SK-N-SH (cell line): ENCODE data around the gene FN3K. TPM values are rescaled to one million over a fixed set of nuclear protein-coding genes. Genes with fewer than 3 reads are reported as not detected.

Experiments used
- CTCF ChIA-PET: fragments of 300-600, 350-600 bp; formaldehyde crosslinking; extraction: SDS; loops from one replicate; lab custom pipeline; 2021; lab: Yijun Ruan, JAX
- POLR2A ChIA-PET: fragments of 350-600 bp; sonication (Branson Sonifier 250); formaldehyde crosslinking; extraction: SDS; loops from one replicate; lab custom pipeline; 2020; ENCODE audit warnings: antibody characterized with exemption, inconsistent platforms; lab: Yijun Ruan, JAX
- DNase-seq: peaks from one replicate; pipeline ENCODE4 v3.0.0; 2012
- H2AFZ ChIP-seq: fragments of 200-600 bp; sonication (generic); 2 replicates; pipeline ENCODE4 v1.8.1; 2016; ENCODE audit warnings: antibody characterized with exemption, mild to moderate bottlenecking, low read depth
- H3F3A ChIP-seq: fragments of 200-600 bp; sonication (generic); replicated peaks from 2 replicates; pipeline ENCODE3; 2016; ENCODE audit warnings: antibody characterized with exemption, mild to moderate bottlenecking; ENCODE audit not compliant: insufficient read depth
- H3K27ac ChIP-seq, 2 experiments: fragments of 200-500 bp in 1 of 2; fragments of 200-600 bp in 1 of 2; sonication (Bioruptor generic) in 1 of 2; sonication (generic), shearing (Covaris generic) in 1 of 2; 2 replicates each; pipeline versions ENCODE4 v1.5.1 to v1.6.1; 2014 to 2016; ENCODE audit warnings: low read depth in 2 of 2, inconsistent platforms in 1 of 2, low read length in 1 of 2, mild to moderate bottlenecking in 1 of 2, mixed read lengths in 1 of 2
- H3K27me3 ChIP-seq: fragments of 200-600 bp; sonication (generic), shearing (Covaris generic); 2 replicates; pipeline ENCODE4 v1.6.1; 2016; ENCODE audit warnings: mixed run types; ENCODE audit not compliant: insufficient read depth
- H3K36me3 ChIP-seq, 2 experiments: fragments of 200-500 bp in 1 of 2; fragments of 200-600 bp in 1 of 2; sonication (Bioruptor generic) in 1 of 2; sonication (generic) in 1 of 2; replicated peaks in 1 of 2; 2 replicates each; pipeline versions ENCODE3 to v1.5.1; 2014 to 2016; ENCODE audit warnings: low read length in 1 of 2, mild to moderate bottlenecking in 1 of 2; ENCODE audit not compliant: insufficient read depth in 2 of 2, control insufficient read depth in 1 of 2
- H3K4me1 ChIP-seq, 2 experiments: fragments of 200-500 bp in 1 of 2; fragments of 200-600 bp in 1 of 2; sonication (Bioruptor generic) in 1 of 2; sonication (generic), shearing (Covaris generic) in 1 of 2; 2 replicates each; pipeline versions ENCODE4 v1.5.1 to v1.6.1; 2014 to 2016; ENCODE audit warnings: low read depth in 1 of 2, low read length in 1 of 2, mixed run types in 1 of 2; ENCODE audit not compliant: insufficient read depth in 2 of 2, control insufficient read depth in 1 of 2
- H3K4me2 ChIP-seq: fragments of 200-600 bp; sonication (generic), shearing (Covaris generic); 2 replicates; pipeline ENCODE4 v1.6.1; 2017; ENCODE audit warnings: mixed run types
- H3K4me3 ChIP-seq, 2 experiments: fragments of 200-500 bp in 1 of 2; fragments of 200-600 bp in 1 of 2; sonication (Bioruptor generic) in 1 of 2; sonication (generic), shearing (Covaris generic) in 1 of 2; 2 replicates each; pipeline versions ENCODE4 v1.5.1 to v1.8.1; 2014 to 2016; ENCODE audit warnings: low read depth in 2 of 2, inconsistent platforms in 1 of 2, low read length in 1 of 2, mild to moderate bottlenecking in 1 of 2, mixed read lengths in 1 of 2, moderate library complexity in 1 of 2
- H3K79me2 ChIP-seq: fragments of 200-600 bp; sonication (generic); 2 replicates; pipeline ENCODE4 v1.8.1; 2017; ENCODE audit warnings: mild to moderate bottlenecking; ENCODE audit not compliant: insufficient read depth
- H3K9ac ChIP-seq: fragments of 200-600 bp; sonication (generic); 2 replicates; pipeline ENCODE4 v1.6.1; 2017; ENCODE audit warnings: mixed run types
- H3K9me2 ChIP-seq: fragments of 200-600 bp; sonication (generic); 2 replicates; pipeline ENCODE4 v1.6.1; 2017; ENCODE audit warnings: mixed run types
- H3K9me3 ChIP-seq: fragments of 200-600 bp; sonication (generic); 2 replicates; pipeline ENCODE4 v1.6.1; 2017; ENCODE audit warnings: mixed run types, mild to moderate bottlenecking, moderate library complexity
- H4K20me1 ChIP-seq: fragments of 200-600 bp; sonication (generic); 2 replicates; pipeline ENCODE4 v1.6.1; 2017; ENCODE audit warnings: mild to moderate bottlenecking, mixed run types; ENCODE audit not compliant: insufficient read depth
- CHD2 ChIP-seq: fragments of 150-350 bp; IDR thresholded peaks from 2 replicates; pipeline ENCODE4 v1.6.1; 2018; ENCODE audit warnings: low read length; ENCODE audit not compliant: partially characterized antibody
- CTCF ChIP-seq: fragments of 200-600 bp; sonication (generic); IDR thresholded peaks from 2 replicates; pipeline ENCODE4 v1.6.1; 2017; ENCODE audit warnings: antibody characterized with exemption, mild to moderate bottlenecking, moderate library complexity
- EP300 ChIP-seq, 2 experiments: IDR thresholded peaks; 2 replicates each; pipeline versions ENCODE4 v1.4.0 to v1.6.1; 2012; ENCODE audit warnings: borderline replicate concordance in 1 of 2, low read depth in 1 of 2, low read length in 1 of 2
- FOSL2 ChIP-seq: IDR thresholded peaks from 2 replicates; pipeline ENCODE4 v1.4.0; 2012; ENCODE audit warnings: low read depth, mild to moderate bottlenecking, moderate library complexity, borderline replicate concordance
- FOXM1 ChIP-seq: IDR thresholded peaks from 2 replicates; pipeline ENCODE4 v1.4.0; 2012; ENCODE audit warnings: low read depth, mild to moderate bottlenecking
- GABPA ChIP-seq: IDR thresholded peaks from 2 replicates; pipeline ENCODE4 v1.4.0; 2012; ENCODE audit warnings: low read depth, mild to moderate bottlenecking
- IRF3 ChIP-seq: fragments of 150-350 bp; IDR thresholded peaks from 2 replicates; pipeline ENCODE4 v1.6.1; 2016; ENCODE audit warnings: mild to moderate bottlenecking, low read depth, low read length
- MAX ChIP-seq: IDR thresholded peaks from 2 replicates; pipeline ENCODE4 v1.4.0; 2012; ENCODE audit warnings: low read depth
- PBX3 ChIP-seq: IDR thresholded peaks from 2 replicates; pipeline ENCODE4; 2012
- RAD21 ChIP-seq: IDR thresholded peaks from 2 replicates; pipeline ENCODE4 v1.6.1; 2012; ENCODE audit warnings: mild to moderate bottlenecking, low read length
- RCOR1 ChIP-seq: fragments of 150-350 bp; IDR thresholded peaks from 2 replicates; pipeline ENCODE4 v1.6.1; 2017; ENCODE audit warnings: antibody characterized with exemption, low read length
- SMC3 ChIP-seq: IDR thresholded peaks from 2 replicates; pipeline ENCODE4 v1.6.1; 2012; ENCODE audit warnings: low read depth, low read length, improper control_type of control experiment
- TAF1 ChIP-seq: IDR thresholded peaks from 2 replicates; pipeline ENCODE4 v1.6.1; 2012; ENCODE audit warnings: low read depth, mild to moderate bottlenecking, low read length, moderate library complexity, borderline replicate concordance
- TCF12 ChIP-seq: IDR thresholded peaks from 2 replicates; pipeline ENCODE4 v1.4.0; 2012
- YY1 ChIP-seq: IDR thresholded peaks from 2 replicates; pipeline ENCODE4 v1.4.0; 2012; ENCODE audit warnings: low read depth, mild to moderate bottlenecking
- ZBTB33 ChIP-seq: IDR thresholded peaks from 2 replicates; pipeline ENCODE4 v1.4.0; 2012; ENCODE audit warnings: low read depth, borderline replicate concordance
- WGBS: methylation state at CpG from one replicate; pipeline ENCODE4 v1.1.6; 2017; ENCODE audit warnings: low lambda C conversion rate; 5-methylcytosine and 5-hydroxymethylcytosine counted together
- polyA plus RNA-seq, 3 experiments: library from polyadenylated mRNA; depleted of rRNA; stranded (reverse); fragments of >200 nt; gene quantifications; 2 replicates each; pipeline ENCODE4 v1.2.3, GENCODE V29; 2012

Gene FN3K
- polyA plus RNA-seq, 1 of the 3 experiments (the other 2 are of a cell fraction): 9.9 TPM

- H3K79me2 ChIP-seq: peaks cover 6% of the 10 kb centered on the region
- ChIA-PET POLR2A (no interaction called here), CTCF (interaction anchor here (0.6 to 2.6 kb wide), 45 partner anchors 11 to 444 kb away, joined by 3 to 33 read pairs (median 4); partner anchors contain the start of gene ZNF750)
- no peak overlapping the region for H2AFZ ChIP-seq
- no peaks in the 10 kb centered on the region for H3K9me3 ChIP-seq
- 66% methylated on average over 22 of the region's 34 CpGs for WGBS
- H3F3A ChIP-seq: no peaks in the 10 kb centered on the region
- H3K27me3 ChIP-seq: no peaks in the 10 kb centered on the region
- no peak overlapping the region for H3K27ac ChIP-seq
- no peaks in the 10 kb centered on the region; a peak in 1 of 4 replicates for H3K4me1 ChIP-seq
- TF ChIP-seq SMC3 (peak; percentile 40), MAX (no peak), RAD21 (peak; percentile 65), EP300 (IDR thresholded peaks at IDR 0.05; ENCODE audit: borderline replicate concordance in 1 of 2, low read depth in 1 of 2, low read length in 1 of 2) (no peak), CTCF (peak; percentile 94)
- peaks cover 24% of the 10 kb centered on the region in 2 experiments for H3K36me3 ChIP-seq
- no peak overlapping the region for H3K4me2 ChIP-seq
- DNase-seq: peak; percentile 41
- no peaks in the 10 kb centered on the region for H3K9me2 ChIP-seq
- no peak overlapping the region for H3K9ac ChIP-seq
- H4K20me1 ChIP-seq: no peaks in the 10 kb centered on the region; the same call in 1 of the 2 replicates
- no peak overlapping the region for H3K4me3 ChIP-seq
These were observed 39.8 kb downstream of the FN3K start for GRCh38 chr17:82775001-82775823.

GRCh38 chr17:82776454-82776853 is 41.0 kb downstream of the FN3K start:
- POLR2A ChIA-PET: no interaction called here
- WGBS: 96% methylated on average over 13 of the region's 13 CpGs
- CTCF ChIA-PET: interaction anchor here (0.8 to 2.6 kb wide), 15 partner anchors 12 to 514 kb away, joined by 3 to 33 read pairs (median 5); no protein-coding TSS in a partner anchor
- H2AFZ ChIP-seq: no peak overlapping the region
- H3K4me1 ChIP-seq: no peaks in the 10 kb centered on the region; a peak in 1 of 4 replicates
- peaks cover under 1% of the 10 kb centered on the region for H3F3A ChIP-seq
- H3K36me3 ChIP-seq: peaks cover 15 to 24% of the 10 kb centered on the region in 2 experiments
- H3K9me2 ChIP-seq: no peaks in the 10 kb centered on the region
- no peak overlapping the region for H3K9ac ChIP-seq
- H4K20me1 ChIP-seq: peaks cover 4% of the 10 kb centered on the region
- no peak overlapping the region for H3K4me2 ChIP-seq
- no peak overlapping the region for H3K4me3 ChIP-seq
- no peaks in the 10 kb centered on the region for H3K9me3 ChIP-seq
- no peak overlapping the region for H3K27ac ChIP-seq
- H3K79me2 ChIP-seq: peaks cover 6% of the 10 kb centered on the region
- no peaks in the 10 kb centered on the region for H3K27me3 ChIP-seq
- DNase-seq: no peak
- TF ChIP-seq FOXM1: no peak
- TF ChIP-seq TCF12: no peak
- no peak for TF ChIP-seq TAF1
- TF ChIP-seq CHD2: no peak
- no peak for TF ChIP-seq MAX
- TF ChIP-seq YY1: no peak
- no peak for TF ChIP-seq PBX3
- TF ChIP-seq RCOR1: no peak
- no peak for TF ChIP-seq ZBTB33
- TF ChIP-seq FOSL2: no peak
- TF ChIP-seq IRF3: no peak
- no peak for TF ChIP-seq GABPA
